KMS-11 (cell line): ENCODE results near the gene NUP210L.

Experiments
- H2AFZ ChIP-seq: fragments of 200-600 bp; sonication (generic); 2 replicates; pipeline ENCODE4 v1.6.1; 2016; ENCODE audit warnings: antibody characterized with exemption, mixed run types, low read depth
- H3K27ac ChIP-seq: fragments of 200-600 bp; sonication (generic); 2 replicates; pipeline ENCODE4 v1.6.1; 2016; ENCODE audit warnings: mild to moderate bottlenecking, mixed run types
- H3K27me3 ChIP-seq: fragments of 200-600 bp; sonication (generic); 2 replicates; pipeline ENCODE4 v1.6.1; 2017; ENCODE audit warnings: mild to moderate bottlenecking, low read depth, mixed run types, moderate library complexity; ENCODE audit not compliant: insufficient read depth
- H3K36me3 ChIP-seq: fragments of 200-600 bp; sonication (generic); 2 replicates; pipeline ENCODE4 v1.6.1; 2017; ENCODE audit warnings: mild to moderate bottlenecking, mixed run types; ENCODE audit not compliant: insufficient read depth
- H3K4me1 ChIP-seq: fragments of 200-600 bp; sonication (generic); 2 replicates; pipeline ENCODE4 v1.6.1; 2016; ENCODE audit warnings: mild to moderate bottlenecking, low read depth, mixed run types; ENCODE audit not compliant: poor library complexity, severe bottlenecking
- H3K4me2 ChIP-seq: fragments of 200-600 bp; sonication (generic); 2 replicates; pipeline ENCODE4 v1.7.0; 2016; ENCODE audit warnings: mild to moderate bottlenecking, mixed run types
- H3K4me3 ChIP-seq: fragments of 200-600 bp; sonication (generic); IDR thresholded peaks from 2 replicates; pipeline ENCODE4 v1.6.1; 2017; ENCODE audit warnings: low read depth, low read length, mixed read lengths; ENCODE audit not compliant: insufficient read depth
- H3K79me2 ChIP-seq: fragments of 200-600 bp; sonication (generic); 2 replicates; pipeline ENCODE4 v1.6.1; 2016; ENCODE audit warnings: low read depth, mixed run types; ENCODE audit not compliant: insufficient read depth
- H3K9ac ChIP-seq: fragments of 200-600 bp; sonication (generic); 2 replicates; pipeline ENCODE4 v1.6.1; 2016; ENCODE audit warnings: mild to moderate bottlenecking, mixed run types
- H4K20me1 ChIP-seq: fragments of 200-600 bp; sonication (generic); 2 replicates; pipeline ENCODE4 v1.6.1; 2016; ENCODE audit warnings: mild to moderate bottlenecking, mixed run types; ENCODE audit not compliant: insufficient read depth
- CTCF ChIP-seq: fragments of 200-600 bp; sonication (generic); conservative IDR thresholded peaks from 2 replicates; pipeline ENCODE4 v1.6.1; 2017; ENCODE audit warnings: low read depth, mild to moderate bottlenecking, antibody characterized with exemption, low read length, moderate library complexity, mixed read lengths

Gene NUP210L

DNA sequence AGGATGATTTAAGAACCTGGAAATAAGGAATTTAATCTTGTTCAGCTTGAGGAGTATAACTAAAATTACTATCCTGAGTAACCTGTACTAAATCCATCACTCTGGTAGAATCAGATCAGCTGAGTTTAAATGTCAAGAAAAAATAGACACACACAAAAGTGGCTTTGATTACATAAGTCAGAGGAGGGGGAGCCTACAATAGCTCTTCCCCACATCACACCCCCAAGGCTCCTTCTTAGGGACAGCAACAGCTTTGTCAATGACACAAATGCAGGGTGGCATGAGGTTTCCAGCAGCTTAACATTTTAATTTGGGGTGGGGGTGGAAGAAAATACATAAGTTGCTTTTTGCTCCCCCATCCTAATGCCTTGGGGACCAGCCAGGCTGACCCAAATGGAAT lies 12.6 kb upstream of the NUP210L start:
- H3K9ac ChIP-seq: no peak overlapping the region
- H4K20me1 ChIP-seq: peaks cover 8% of the 10 kb centered on the region; the same call in 1 of the 2 replicates
- H3K27me3 ChIP-seq: no peaks in the 10 kb centered on the region
- peaks cover 21% of the 10 kb centered on the region for H3K79me2 ChIP-seq
- peaks cover 15% of the 10 kb centered on the region for H3K4me1 ChIP-seq
- H2AFZ ChIP-seq: no peak overlapping the region
- no peak overlapping the region for H3K4me3 ChIP-seq
- no peak for TF ChIP-seq CTCF
- peaks cover 71% of the 10 kb centered on the region; the same call in 1 of the 2 replicates for H3K36me3 ChIP-seq
- H3K27ac ChIP-seq: no peak overlapping the region
- H3K4me2 ChIP-seq: no peak overlapping the region

DNA sequence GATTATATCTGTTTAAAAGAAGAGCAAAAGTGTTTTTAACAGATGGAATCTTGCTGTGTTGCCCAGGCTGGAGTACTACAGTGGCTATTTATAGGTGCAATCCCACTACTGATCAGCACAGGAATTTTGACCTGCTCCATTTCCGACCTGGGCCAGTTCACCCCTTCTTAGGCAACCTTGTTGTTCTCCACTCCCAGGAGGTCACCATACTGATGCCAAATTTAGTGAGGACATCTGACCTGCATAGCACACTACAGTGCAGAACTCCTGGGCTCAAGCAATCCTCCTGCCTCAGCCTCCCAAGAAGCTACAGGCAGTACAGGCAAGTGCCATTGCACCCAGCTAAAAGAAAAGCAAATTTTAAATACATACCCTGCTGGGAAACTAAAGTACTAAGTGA lies 11.3 kb upstream of the NUP210L start:
- Histone ChIP-seq H3K27me3 (no peaks in the 10 kb centered on the region), H2AFZ (no peak overlapping the region), H3K9ac (no peak overlapping the region), H3K4me2 (no peak overlapping the region), H3K36me3 (peaks cover 58% of the 10 kb centered on the region; the same call in 1 of the 2 replicates), H3K79me2 (peaks cover 8% of the 10 kb centered on the region; the same call in 1 of the 2 replicates), H3K4me3 (no peak overlapping the region), H3K27ac (no peak overlapping the region), H3K4me1 (peaks cover 2% of the 10 kb centered on the region), H4K20me1 (0 out of 2 replicates have a peak, but pooled peaks cover 5% of the 10 kb centered on the region)
- no peak for TF ChIP-seq CTCF

GRCh38 chr1:154159554-154159953 lies 4.7 kb upstream of the NUP210L start:
- TF ChIP-seq CTCF: no peak
- Histone ChIP-seq H3K36me3 (peaks cover 40% of the 10 kb centered on the region; the same call in 1 of the 2 replicates), H3K4me1 (peaks cover 49% of the 10 kb centered on the region), H3K27ac (peak overlapping the region; percentile 50; the same call in 1 of the 2 replicates), H3K79me2 (peaks cover 9% of the 10 kb centered on the region; the same call in 1 of the 2 replicates), H3K4me3 (no peak overlapping the region), H3K4me2 (peak overlapping the region; percentile 56; the same call in 1 of the 2 replicates), H4K20me1 (0 out of 2 replicates have a peak, but pooled peaks cover 9% of the 10 kb centered on the region), H3K9ac (no peak overlapping the region), H2AFZ (no peak overlapping the region), H3K27me3 (no peaks in the 10 kb centered on the region)

GRCh38 chr1:154158307-154159125 lies 3.6 kb upstream of the NUP210L start:
- peaks cover 36% of the 10 kb centered on the region; the same call in 1 of the 2 replicates for H3K36me3 ChIP-seq

More at GRCh38 chr1:154158307-154159125, 3.6 kb upstream of the NUP210L start:
- Histone ChIP-seq H3K4me1 (peaks cover 49% of the 10 kb centered on the region), H3K27ac (peak overlapping the region; percentile 50), H3K9ac (peak overlapping the region; percentile 5; the same call in 1 of the 2 replicates), H3K4me2 (peak overlapping the region; percentile 56), H4K20me1 (0 out of 2 replicates have a peak, but pooled peaks cover 9% of the 10 kb centered on the region), H2AFZ (no peak overlapping the region), H3K79me2 (peaks cover 9% of the 10 kb centered on the region; the same call in 1 of the 2 replicates), H3K4me3 (peak overlapping the region; percentile 68), H3K27me3 (no peaks in the 10 kb centered on the region)
- no peak for TF ChIP-seq CTCF
